Activated CD4-positive, alpha-beta memory T cell treated with anti-CD3 and anti-CD28 coated beads for 36 hours (primary cell): ENCODE data around the gene COL20A1. TPM values are rescaled to one million over a fixed set of nuclear protein-coding genes. Genes with fewer than 3 reads are reported as not detected.

Source experiments
- CTCF ChIA-PET: fragments of 350-600 bp; sonication (Branson Sonifier 250); formaldehyde crosslinking; loops from one replicate; lab custom pipeline; 2021; ENCODE audit warnings: antibody characterized with exemption, inconsistent platforms; lab: Charles Lee
- POLR2A ChIA-PET: fragments of 350-600 bp; sonication (Branson Sonifier 250); formaldehyde crosslinking; loops from one replicate; lab custom pipeline; 2021; ENCODE audit warnings: antibody characterized with exemption; lab: Charles Lee
- DNase-seq: peaks from one replicate; pipeline ENCODE4 v3.0.0-alpha.2; 2020
- H3K27ac Mint-ChIP-seq: one replicate; pipeline ENCODE4 v1.8.0; 2021; ENCODE audit warnings: mixed read lengths
- H3K27me3 Mint-ChIP-seq: one replicate; pipeline ENCODE4 v1.8.0; 2021; ENCODE audit warnings: mixed read lengths
- H3K36me3 Mint-ChIP-seq: one replicate; pipeline ENCODE4 v1.8.0; 2021; ENCODE audit warnings: mixed read lengths
- H3K4me1 Mint-ChIP-seq: one replicate; pipeline ENCODE4 v1.8.0; 2021; ENCODE audit warnings: low read depth, mixed read lengths
- H3K4me3 Mint-ChIP-seq: one replicate; pipeline ENCODE4 v1.8.0; 2021; ENCODE audit warnings: mild to moderate bottlenecking, mixed read lengths
- H3K9me3 Mint-ChIP-seq: one replicate; pipeline ENCODE4 v1.8.0; 2021; ENCODE audit warnings: mixed read lengths
- intact Hi-C: fragments of 100-400 bp; cut with micrococcal nuclease; formaldehyde crosslinking; loops from one replicate; pipeline ENCODE4 v1.15.1; 2023
- total RNA-seq, 2 experiments: library from RNA; stranded (reverse); gene quantifications; one replicate each; pipeline ENCODE4 v1.2.3, GENCODE V29; 2021

COL20A1 gene
- total RNA-seq, 2 experiments from 2014 or later = not detected

- Mint-ChIP-seq H3K4me3 (no peak overlapping the region), H3K4me1 (peaks cover 6% of the 10 kb centered on the region), H3K36me3 (no peaks in the 10 kb centered on the region), H3K27ac (no peak overlapping the region), H3K27me3 (peaks cover 7% of the 10 kb centered on the region), H3K9me3 (no peaks in the 10 kb centered on the region)
- intact Hi-C loops = no loop called here
- ChIA-PET POLR2A (no interaction called here), CTCF (no interaction called here)
- no peak for DNase-seq
Observed at GRCh38 chr20:63322146-63322932, 29.4 kb downstream of the COL20A1 start.

DNA sequence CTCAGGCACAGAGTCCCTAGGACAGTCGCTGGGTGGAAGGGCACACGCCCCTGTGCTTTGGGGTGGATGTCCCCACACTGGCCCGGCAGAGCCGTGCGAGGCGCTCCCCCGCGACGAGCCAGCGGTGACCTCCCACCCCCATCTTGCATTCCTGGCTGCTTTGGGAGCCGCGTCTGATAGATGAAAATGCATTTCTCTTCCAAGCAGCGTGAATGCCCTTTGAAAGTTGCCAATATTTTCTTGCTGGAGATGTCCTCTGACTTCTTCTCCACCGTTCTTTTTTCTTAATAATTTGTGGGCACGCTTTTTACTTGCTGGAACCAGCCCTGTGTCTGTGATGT, 29.9 kb downstream of the COL20A1 start:
- H3K4me1 Mint-ChIP-seq = peaks cover 6% of the 10 kb centered on the region
- H3K9me3 Mint-ChIP-seq = no peaks in the 10 kb centered on the region
- no peaks in the 10 kb centered on the region for H3K36me3 Mint-ChIP-seq
- DNase-seq = no peak
- peaks cover 7% of the 10 kb centered on the region for H3K27me3 Mint-ChIP-seq
- ChIA-PET POLR2A (no interaction called here), CTCF (no interaction called here)
- intact Hi-C loops = no loop called here
- H3K27ac Mint-ChIP-seq = no peak overlapping the region
- no peak overlapping the region for H3K4me3 Mint-ChIP-seq

DNA sequence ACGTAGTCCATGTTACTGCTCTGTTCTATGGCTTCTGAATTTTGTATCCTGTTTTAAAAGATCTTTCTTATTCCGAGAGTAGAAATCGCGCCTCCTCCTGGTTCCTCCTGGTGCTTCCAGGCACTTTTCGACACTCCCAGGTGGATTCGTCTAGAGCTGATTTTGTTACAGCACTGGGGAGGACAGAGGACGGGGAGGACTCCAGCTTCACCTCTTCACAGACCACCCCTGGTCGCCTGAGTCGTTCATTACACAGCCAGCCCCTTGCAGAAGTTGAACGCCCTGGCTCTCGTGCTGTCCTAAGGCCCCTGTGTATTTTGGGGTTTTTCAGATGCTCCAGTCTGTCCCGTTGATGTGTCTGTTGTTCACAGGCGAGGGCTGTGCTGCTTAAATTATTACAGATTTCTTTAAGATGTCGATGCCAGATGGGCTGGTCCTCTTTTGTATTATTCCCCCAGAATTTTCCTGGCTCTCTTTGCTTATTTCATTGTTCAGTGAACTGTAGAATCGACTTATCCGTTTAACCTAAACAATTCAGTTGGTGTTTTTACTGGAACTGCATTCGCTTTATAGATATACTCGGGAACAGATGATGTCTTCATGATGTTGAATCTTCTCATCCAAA, 30.5 kb downstream of the COL20A1 start:
- Mint-ChIP-seq H3K27ac (no peak overlapping the region), H3K27me3 (peaks cover 7% of the 10 kb centered on the region), H3K9me3 (no peaks in the 10 kb centered on the region), H3K36me3 (no peaks in the 10 kb centered on the region), H3K4me1 (peaks cover 6% of the 10 kb centered on the region), H3K4me3 (no peak overlapping the region)
- intact Hi-C loops = no loop called here
- no peak for DNase-seq
- POLR2A ChIA-PET = no interaction called here
- CTCF ChIA-PET = no interaction called here

DNA sequence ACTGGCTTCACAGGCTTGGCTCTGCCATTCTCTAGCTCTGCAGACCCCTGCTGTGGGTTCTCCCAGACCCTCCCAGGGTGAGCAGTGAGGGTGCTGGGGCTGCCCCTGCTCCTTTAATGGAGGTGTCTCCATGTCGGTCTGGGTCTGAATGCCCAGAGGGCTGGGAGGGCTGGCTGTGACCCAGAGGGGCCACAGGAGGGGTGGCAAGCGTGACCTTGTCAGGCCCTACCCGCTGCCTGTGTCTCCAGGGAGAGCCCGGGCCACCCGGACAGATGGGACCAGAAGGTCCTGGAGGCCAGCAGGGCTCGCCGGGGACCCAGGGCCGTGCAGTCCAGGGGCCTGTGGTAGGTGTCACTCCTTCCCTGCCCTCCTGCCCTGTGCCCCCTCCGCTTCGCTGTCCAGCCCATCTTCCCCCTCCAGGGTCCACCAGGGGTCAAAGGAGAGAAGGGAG, 32.1 kb downstream of the COL20A1 start:
- ChIA-PET CTCF (no interaction called here), POLR2A (no interaction called here)
- peaks cover 7% of the 10 kb centered on the region for H3K27me3 Mint-ChIP-seq
- no peak overlapping the region for H3K4me3 Mint-ChIP-seq
- intact Hi-C loops = no loop called here
- DNase-seq = no peak
- no peak overlapping the region for H3K27ac Mint-ChIP-seq
- no peaks in the 10 kb centered on the region for H3K36me3 Mint-ChIP-seq
- H3K4me1 Mint-ChIP-seq = peaks cover 6% of the 10 kb centered on the region
- no peaks in the 10 kb centered on the region for H3K9me3 Mint-ChIP-seq

DNA sequence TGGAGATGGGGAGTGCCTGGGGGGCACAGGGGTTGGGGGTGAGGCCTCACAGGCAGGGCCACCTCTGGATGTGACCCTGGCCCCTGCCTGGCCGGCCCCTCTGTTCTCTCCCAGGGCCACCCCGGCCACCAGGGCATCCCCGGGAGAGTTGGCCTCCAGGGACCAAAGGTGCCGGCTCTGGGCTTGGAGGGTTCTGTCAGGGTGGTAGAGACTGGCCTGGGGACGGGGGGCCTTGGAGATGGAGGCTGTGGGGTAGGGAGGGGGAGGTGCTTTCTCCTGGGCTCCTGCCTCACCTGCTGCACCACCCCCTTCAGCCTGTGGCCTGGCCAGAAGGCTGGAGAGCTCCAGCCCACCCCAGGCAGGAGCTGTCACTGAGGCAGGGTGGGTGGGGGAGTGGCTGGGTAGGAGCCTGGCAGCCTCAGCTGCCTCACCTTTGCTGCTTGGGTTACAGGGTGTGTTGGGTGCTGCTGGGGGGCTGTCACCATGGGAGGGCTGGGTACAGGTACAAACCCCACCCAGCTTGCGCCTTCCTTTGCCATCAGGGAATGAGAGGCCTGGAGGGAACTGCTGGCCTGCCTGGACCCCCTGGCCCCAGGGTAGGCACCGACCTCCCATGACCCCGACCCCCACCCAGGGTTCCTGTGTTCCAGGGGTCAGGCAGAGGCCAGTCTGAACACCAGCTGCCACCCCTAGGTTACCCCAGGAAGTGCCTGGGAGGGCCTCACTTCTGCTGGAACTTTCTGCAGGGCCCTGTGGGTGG, 32.7 kb downstream of the COL20A1 start:
- ChIA-PET POLR2A (no interaction called here), CTCF (no interaction called here)
- Mint-ChIP-seq H3K27me3 (peaks cover 5% of the 10 kb centered on the region), H3K27ac (no peak overlapping the region), H3K9me3 (no peaks in the 10 kb centered on the region), H3K36me3 (no peaks in the 10 kb centered on the region), H3K4me1 (peaks cover 6% of the 10 kb centered on the region), H3K4me3 (no peak overlapping the region)
- intact Hi-C loops = no loop called here
- DNase-seq = no peak

DNA sequence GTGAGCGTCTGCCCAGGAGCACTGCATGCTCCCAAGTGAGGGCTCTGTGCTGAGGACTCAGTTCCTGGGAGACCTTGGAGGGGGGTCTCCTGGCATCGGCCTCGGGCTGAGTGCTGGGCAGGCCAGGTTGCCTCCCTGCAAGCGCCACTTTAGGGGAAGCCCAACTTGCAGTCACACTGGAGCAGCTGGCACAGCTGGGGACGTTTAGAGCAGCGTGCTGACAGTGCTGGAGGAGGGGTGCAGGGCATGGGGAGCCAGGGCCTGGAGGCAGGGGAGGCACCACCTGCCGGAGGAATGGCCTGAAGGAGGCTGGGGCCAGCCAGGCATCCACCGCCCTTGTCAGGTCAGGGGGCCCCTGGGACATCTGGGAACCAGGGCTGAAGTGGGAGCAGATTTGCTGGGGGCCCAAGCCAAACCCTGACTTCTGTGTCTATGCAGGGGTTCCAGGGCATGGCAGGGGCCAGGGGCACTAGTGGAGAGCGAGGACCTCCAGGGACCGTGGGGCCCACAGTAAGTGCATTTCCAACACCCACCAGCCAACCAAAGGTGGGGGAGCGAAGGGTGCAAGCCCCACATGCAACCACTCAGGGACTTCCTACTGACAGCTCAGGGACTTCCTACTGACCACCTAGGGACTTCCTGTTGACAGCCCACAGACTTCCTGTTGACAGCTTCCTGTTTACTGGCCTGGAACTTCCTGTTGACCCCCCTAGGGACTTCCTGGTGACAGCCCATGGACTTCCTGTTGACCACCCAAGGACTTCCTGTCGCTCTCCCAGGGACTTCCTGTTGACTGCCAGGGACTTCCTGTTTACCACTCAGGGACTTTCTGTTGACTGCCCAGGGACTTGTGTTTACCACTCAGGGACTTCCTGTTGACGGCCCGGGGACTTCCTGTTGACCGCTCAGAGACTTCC, 33.6 kb downstream of the COL20A1 start:
- Mint-ChIP-seq H3K27ac (peak overlapping the region; percentile 54), H3K27me3 (peaks cover 3% of the 10 kb centered on the region), H3K36me3 (peaks cover under 1% of the 10 kb centered on the region), H3K4me1 (peaks cover 6% of the 10 kb centered on the region), H3K4me3 (no peak overlapping the region), H3K9me3 (peaks cover 2% of the 10 kb centered on the region)
- DNase-seq = no peak
- ChIA-PET CTCF (no interaction called here), POLR2A (no interaction called here)
- intact Hi-C loops = no loop called here

GRCh38 chr20:63327231-63327745, 34.3 kb downstream of the COL20A1 start:
- peaks cover 9% of the 10 kb centered on the region for H3K9me3 Mint-ChIP-seq

GRCh38 chr20:63328026-63328700, 35.2 kb downstream of the COL20A1 start:
- ChIA-PET CTCF (no interaction called here), POLR2A (no interaction called here)
- Mint-ChIP-seq H3K27me3 (peaks cover 1% of the 10 kb centered on the region), H3K4me1 (peaks cover 6% of the 10 kb centered on the region), H3K27ac (no peak overlapping the region), H3K36me3 (peaks cover 2% of the 10 kb centered on the region), H3K9me3 (peaks cover 9% of the 10 kb centered on the region), H3K4me3 (no peak overlapping the region)
- DNase-seq = no peak
- intact Hi-C loops = no loop called here

More at GRCh38 chr20:63327231-63327745, 34.3 kb downstream of the COL20A1 start:
- POLR2A ChIA-PET = no interaction called here
- H3K27ac Mint-ChIP-seq = peak overlapping the region; percentile 54
- no peak for DNase-seq
- no peak overlapping the region for H3K4me3 Mint-ChIP-seq
- CTCF ChIA-PET = no interaction called here
- peaks cover 3% of the 10 kb centered on the region for H3K27me3 Mint-ChIP-seq
- peaks cover 2% of the 10 kb centered on the region for H3K36me3 Mint-ChIP-seq
- intact Hi-C loops = no loop called here
- peaks cover 6% of the 10 kb centered on the region for H3K4me1 Mint-ChIP-seq

- Mint-ChIP-seq H3K27ac (no peak overlapping the region), H3K4me1 (peaks cover 6% of the 10 kb centered on the region), H3K36me3 (peaks cover 2% of the 10 kb centered on the region), H3K9me3 (peaks cover 9% of the 10 kb centered on the region), H3K4me3 (no peak overlapping the region), H3K27me3 (peaks cover 5% of the 10 kb centered on the region)
- intact Hi-C loops = no loop called here
- ChIA-PET CTCF (no interaction called here), POLR2A (no interaction called here)
- no peak for DNase-seq
Observed at GRCh38 chr20:63328718-63329275, 35.8 kb downstream of the COL20A1 start.

DNA sequence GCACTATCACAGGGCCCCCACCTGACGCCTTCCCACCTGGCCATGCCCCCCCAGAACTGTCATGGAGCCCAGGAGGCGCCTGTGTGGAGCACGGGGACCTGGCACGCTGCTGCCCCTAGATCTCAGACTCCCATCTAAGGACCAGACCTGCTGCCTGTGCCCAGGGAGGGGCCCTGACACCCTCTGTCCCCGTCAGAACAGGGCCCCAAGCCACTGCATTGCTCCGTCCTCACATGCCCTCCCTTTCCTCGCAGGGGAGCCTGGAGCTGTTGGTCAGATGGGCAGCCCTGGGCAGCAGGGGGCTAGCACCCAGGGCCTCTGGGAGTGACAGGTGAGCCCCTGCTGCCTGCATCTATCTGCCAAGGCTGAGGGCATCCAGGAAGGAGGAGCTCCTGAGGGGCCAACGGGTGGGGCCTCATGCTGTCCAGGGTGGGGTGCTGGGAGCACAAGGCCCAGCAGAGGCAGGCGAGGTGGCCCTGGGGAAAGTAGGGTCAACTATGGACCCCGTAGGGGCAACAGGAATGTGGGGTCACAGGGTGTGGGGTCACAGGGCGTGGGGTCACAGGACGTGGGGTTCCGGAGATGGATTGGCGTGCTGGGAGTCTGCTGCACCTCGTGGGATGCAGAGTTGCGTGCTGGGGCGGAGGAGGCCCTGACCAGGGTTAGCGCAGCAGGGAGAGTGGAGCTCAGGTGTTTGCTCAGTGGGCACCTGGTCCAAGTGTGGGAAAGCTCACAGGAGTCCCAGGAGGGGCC, 36.5 kb downstream of the COL20A1 start:
- POLR2A ChIA-PET = no interaction called here
- no peak overlapping the region for H3K4me3 Mint-ChIP-seq
- H3K27ac Mint-ChIP-seq = no peak overlapping the region
- intact Hi-C loops = no loop called here
- H3K36me3 Mint-ChIP-seq = peaks cover 2% of the 10 kb centered on the region
- H3K9me3 Mint-ChIP-seq = peaks cover 9% of the 10 kb centered on the region
- no peak for DNase-seq
- CTCF ChIA-PET = no interaction called here
- H3K4me1 Mint-ChIP-seq = peaks cover 6% of the 10 kb centered on the region
- peaks cover 7% of the 10 kb centered on the region for H3K27me3 Mint-ChIP-seq
